Calu3 (cell line): ENCODE measurements around the gene SLC7A1. TPM values are rescaled to one million over a fixed set of nuclear protein-coding genes. Genes with fewer than 3 reads are reported as not detected.

Experiments
- BruUV-seq: library from RNA; stranded (reverse); fragments of 400-500 nt; replicated peaks from 2 replicates; lab custom pipeline; 2021; lab: Mats Ljungman, UMichigan
- CTCF ChIA-PET: fragments of 300-600 bp; sonication (Branson Sonifier 250); formaldehyde crosslinking; loops from one replicate; lab custom pipeline; 2022; ENCODE audit warnings: antibody characterized with exemption; lab: Charles Lee
- DNase-seq: peaks from one replicate; pipeline ENCODE4 v3.0.0; 2022
- H3K27ac Mint-ChIP-seq: one replicate; pipeline ENCODE4 v1.8.0; 2022; ENCODE audit warnings: mixed read lengths; ENCODE audit not compliant: unreplicated experiment
- H3K27me3 Mint-ChIP-seq: one replicate; pipeline ENCODE4 v1.8.0; 2022; ENCODE audit warnings: mixed read lengths; ENCODE audit not compliant: unreplicated experiment
- H3K36me3 Mint-ChIP-seq: one replicate; pipeline ENCODE4 v1.8.0; 2022; ENCODE audit warnings: mild to moderate bottlenecking, moderate library complexity, mixed read lengths; ENCODE audit not compliant: insufficient read depth, unreplicated experiment
- H3K4me1 Mint-ChIP-seq: one replicate; pipeline ENCODE4 v1.8.0; 2022; ENCODE audit warnings: mild to moderate bottlenecking, low read depth, mixed read lengths; ENCODE audit not compliant: unreplicated experiment
- H3K4me3 Mint-ChIP-seq: one replicate; pipeline ENCODE4 v1.8.0; 2022; ENCODE audit warnings: mild to moderate bottlenecking, low read depth, moderate library complexity, mixed read lengths; ENCODE audit not compliant: unreplicated experiment
- H3K9me3 Mint-ChIP-seq: one replicate; pipeline ENCODE4 v1.8.0; 2022; ENCODE audit warnings: low read depth, mixed read lengths; ENCODE audit not compliant: unreplicated experiment
- intact Hi-C: fragments of 100-400 bp; cut with micrococcal nuclease; formaldehyde crosslinking; loops from one replicate; pipeline ENCODE4 v1.10.0; 2022; ENCODE audit not compliant: unreplicated experiment
- total RNA-seq: library from RNA; stranded (reverse); gene quantifications from 2 replicates; pipeline ENCODE4 v1.2.3, GENCODE V29; 2022
- TF ChIP-seq, protein P1 (sequence below): fragments of 200-600 bp; IDR thresholded peaks from one replicate; pipeline ENCODE4 v1.8.0; 2022; ENCODE audit warnings: antibody characterized with exemption; ENCODE audit not compliant: unreplicated experiment

SLC7A1 gene
- total RNA-seq, 1 experiment from 2014 or later, result 86.6 TPM

DNA sequence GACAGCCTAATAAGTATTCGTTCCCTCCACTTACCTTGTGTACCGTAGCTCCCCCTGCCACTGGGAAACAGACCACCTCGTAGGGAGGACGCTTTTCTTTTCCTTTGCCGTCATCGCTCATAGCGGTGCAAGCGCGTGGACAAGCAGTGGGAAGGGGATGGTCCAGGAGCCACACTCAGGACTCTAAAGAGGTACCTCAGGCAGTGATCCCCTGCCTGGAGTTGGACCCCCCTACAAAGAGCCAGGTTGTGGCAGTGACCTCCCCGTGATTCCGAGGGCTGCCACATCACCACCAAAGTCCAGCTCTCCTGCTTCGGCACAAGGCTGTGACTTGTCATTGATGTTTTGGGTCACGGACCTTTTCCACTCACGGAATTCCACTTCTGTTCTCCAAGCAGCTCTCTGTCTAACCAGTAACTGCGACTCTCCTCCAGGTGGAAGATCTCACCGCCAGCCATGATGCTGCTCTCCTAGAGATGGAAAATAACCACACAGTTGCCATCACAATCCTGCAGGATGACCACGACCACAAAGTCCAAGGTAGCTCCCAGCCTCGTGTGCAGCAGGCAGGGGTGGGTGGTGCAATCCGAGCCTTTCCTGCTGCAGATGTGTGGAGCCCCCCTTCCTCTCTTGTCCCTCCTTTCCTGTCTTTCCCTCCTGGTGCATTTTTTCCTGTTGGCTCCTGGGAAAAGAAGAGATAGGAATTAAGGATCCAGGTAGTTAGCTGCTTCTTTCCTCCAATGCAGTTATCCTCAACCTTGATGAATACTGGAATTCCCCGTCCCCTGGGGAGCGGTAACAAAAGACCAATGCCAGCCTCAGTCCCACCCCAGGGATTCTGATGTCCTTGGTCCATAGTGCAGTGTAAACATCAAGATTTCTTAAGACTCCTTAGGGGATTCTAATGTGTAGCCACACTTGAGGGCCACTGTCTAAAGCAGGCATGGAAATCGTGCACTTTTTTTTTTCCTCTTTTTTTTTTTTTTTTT is 107.7 kb downstream of the SLC7A1 start:
- no peak for DNase-seq
- Mint-ChIP-seq H3K4me3 (no peak overlapping the region), H3K9me3 (no peaks in the 10 kb centered on the region), H3K27ac (no peak overlapping the region), H3K4me1 (no peaks in the 10 kb centered on the region), H3K36me3 (no peaks in the 10 kb centered on the region), H3K27me3 (peaks cover 49% of the 10 kb centered on the region)
- BruUV-seq, result no TSS peak
- CTCF ChIA-PET, result no interaction called here
- intact Hi-C loops, result no loop called here
- TF ChIP-seq, protein P1, sequence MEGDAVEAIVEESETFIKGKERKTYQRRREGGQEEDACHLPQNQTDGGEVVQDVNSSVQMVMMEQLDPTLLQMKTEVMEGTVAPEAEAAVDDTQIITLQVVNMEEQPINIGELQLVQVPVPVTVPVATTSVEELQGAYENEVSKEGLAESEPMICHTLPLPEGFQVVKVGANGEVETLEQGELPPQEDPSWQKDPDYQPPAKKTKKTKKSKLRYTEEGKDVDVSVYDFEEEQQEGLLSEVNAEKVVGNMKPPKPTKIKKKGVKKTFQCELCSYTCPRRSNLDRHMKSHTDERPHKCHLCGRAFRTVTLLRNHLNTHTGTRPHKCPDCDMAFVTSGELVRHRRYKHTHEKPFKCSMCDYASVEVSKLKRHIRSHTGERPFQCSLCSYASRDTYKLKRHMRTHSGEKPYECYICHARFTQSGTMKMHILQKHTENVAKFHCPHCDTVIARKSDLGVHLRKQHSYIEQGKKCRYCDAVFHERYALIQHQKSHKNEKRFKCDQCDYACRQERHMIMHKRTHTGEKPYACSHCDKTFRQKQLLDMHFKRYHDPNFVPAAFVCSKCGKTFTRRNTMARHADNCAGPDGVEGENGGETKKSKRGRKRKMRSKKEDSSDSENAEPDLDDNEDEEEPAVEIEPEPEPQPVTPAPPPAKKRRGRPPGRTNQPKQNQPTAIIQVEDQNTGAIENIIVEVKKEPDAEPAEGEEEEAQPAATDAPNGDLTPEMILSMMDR, result no peak

DNA sequence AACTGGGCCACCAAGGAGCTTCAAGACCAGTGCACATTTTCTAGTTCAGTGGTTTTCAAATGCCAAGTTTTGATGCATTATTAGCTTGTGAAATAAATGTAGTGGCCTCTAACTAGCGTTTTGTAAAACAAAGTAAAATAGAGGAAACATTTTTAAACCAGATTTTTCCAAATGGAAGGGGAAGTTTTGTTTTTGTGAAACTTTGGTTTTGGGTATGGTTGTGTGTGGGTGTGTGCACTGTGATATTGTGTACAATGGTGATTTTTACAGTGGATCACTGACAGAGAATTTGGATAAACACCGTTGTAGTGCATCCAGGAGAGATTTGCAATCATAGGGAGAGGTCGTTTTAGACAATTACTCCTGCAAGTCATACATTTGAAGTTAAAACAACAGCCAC is 108.9 kb downstream of the SLC7A1 start:
- intact Hi-C loops, result no loop called here
- DNase-seq, result no peak
- TF ChIP-seq, protein P1, result no peak
- H3K27ac Mint-ChIP-seq, result no peak overlapping the region
- CTCF ChIA-PET, result interaction anchor here (1.0 kb wide), 1 partner anchor 9 kb away, joined by 4 read pairs; no protein-coding TSS in a partner anchor
- H3K27me3 Mint-ChIP-seq, result peaks cover 59% of the 10 kb centered on the region
- no peaks in the 10 kb centered on the region for H3K4me1 Mint-ChIP-seq
- H3K36me3 Mint-ChIP-seq, result no peaks in the 10 kb centered on the region
- H3K4me3 Mint-ChIP-seq, result no peak overlapping the region
- BruUV-seq, result no TSS peak
- H3K9me3 Mint-ChIP-seq, result no peaks in the 10 kb centered on the region

DNA sequence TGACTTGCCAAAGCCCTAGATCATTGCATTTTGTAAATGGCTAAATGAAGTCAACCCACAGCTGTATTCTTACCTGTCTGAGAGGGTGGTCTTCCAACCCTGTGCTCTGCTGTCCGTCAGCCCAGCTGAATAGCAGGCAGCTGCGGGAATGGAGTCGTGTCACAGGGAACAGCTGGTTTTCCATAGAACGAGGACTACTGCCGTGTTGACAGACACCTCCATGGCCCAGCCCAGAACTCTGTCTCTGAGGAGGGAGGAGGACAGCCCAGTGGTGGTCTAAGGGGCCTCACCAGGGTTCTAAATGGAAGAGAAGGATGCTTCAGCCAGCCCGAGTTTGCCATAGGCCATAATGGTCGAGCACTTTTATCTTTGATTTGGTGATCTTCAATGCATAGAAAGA is 110.7 kb downstream of the SLC7A1 start:
- no TSS peak for BruUV-seq
- TF ChIP-seq, protein P1, result no peak
- Mint-ChIP-seq H3K36me3 (no peaks in the 10 kb centered on the region), H3K4me1 (no peaks in the 10 kb centered on the region), H3K9me3 (no peaks in the 10 kb centered on the region), H3K27me3 (peaks cover 77% of the 10 kb centered on the region), H3K27ac (no peak overlapping the region), H3K4me3 (no peak overlapping the region)
- CTCF ChIA-PET, result no interaction called here
- intact Hi-C loops, result no loop called here
- no peak for DNase-seq

DNA sequence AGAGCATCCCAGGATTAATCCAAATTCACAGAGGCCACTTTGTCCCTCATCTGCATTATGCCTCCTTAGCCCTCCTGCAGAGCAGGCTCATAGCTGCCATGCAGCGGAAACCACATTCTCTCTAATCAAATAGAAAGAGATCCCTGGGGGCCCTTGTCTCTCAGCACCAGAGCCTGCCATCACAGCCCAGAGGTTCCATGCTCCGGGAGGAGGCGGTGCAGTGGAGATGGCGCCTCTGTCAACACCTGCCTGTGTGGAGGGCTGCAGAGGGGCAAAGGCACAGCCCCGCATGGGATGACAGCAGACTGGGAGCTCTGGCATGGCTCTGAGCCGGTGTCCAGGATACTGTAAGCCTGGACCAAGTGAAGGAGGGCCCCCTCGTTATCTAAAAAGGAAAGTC is 111.3 kb downstream of the SLC7A1 start:
- H3K27ac Mint-ChIP-seq, result no peak overlapping the region
- no peaks in the 10 kb centered on the region for H3K4me1 Mint-ChIP-seq
- CTCF ChIA-PET, result no interaction called here
- TF ChIP-seq, protein P1, result no peak
- peaks cover 82% of the 10 kb centered on the region for H3K27me3 Mint-ChIP-seq
- no TSS peak for BruUV-seq
- H3K36me3 Mint-ChIP-seq, result no peaks in the 10 kb centered on the region
- no peak overlapping the region for H3K4me3 Mint-ChIP-seq
- H3K9me3 Mint-ChIP-seq, result no peaks in the 10 kb centered on the region
- intact Hi-C loops, result no loop called here
- no peak for DNase-seq
